Measurements from ENCODE around the gene PCK1. TPM values are rescaled to one million over a fixed set of nuclear protein-coding genes. Genes with fewer than 3 reads are reported as not detected.
A peak's percentile ranks its signal among the peaks of the same experiment; 100 is the strongest.

Gene PCK1
- total RNA-seq, 1 experiment from 2014 or later = not detected

DNA sequence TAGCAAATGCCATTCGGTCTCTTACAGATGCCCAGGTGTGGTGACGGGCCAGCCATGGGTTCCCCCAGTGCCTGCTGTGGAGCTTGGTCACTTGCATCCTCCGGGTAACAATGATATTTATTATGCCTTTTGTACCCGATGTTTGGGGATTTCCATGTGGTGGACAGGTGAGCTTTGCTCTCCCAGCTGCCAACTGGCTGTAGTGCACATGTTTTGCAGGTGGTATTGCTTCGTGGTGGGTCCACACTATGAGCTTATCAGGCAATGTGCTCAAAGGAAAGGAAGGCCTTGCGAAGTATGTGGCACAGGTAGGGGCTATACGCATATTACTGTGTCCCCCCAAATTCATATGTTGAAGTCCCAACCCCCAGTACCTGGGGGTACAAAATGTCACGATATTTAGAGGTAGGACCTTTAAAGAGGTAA, 31.7 kb upstream of the PCK1 start:
- ATAC-seq = no peak
- DNase-seq = no peak
- Histone ChIP-seq H3K9me2 (replicated peaks; ENCODE audit: low read length) (no peaks in the 10 kb centered on the region), H4K20me1 (ENCODE audit: low read length) (no peaks in the 10 kb centered on the region), H3K79me2 (ENCODE audit: low read length) (no peaks in the 10 kb centered on the region), H3K27me3 (ENCODE audit: low read length) (no peaks in the 10 kb centered on the region), H3K36me3 (ENCODE audit: low read depth, low read length) (no peaks in the 10 kb centered on the region), H3K9ac (ENCODE audit: low read length) (no peak overlapping the region), H3K27ac (ENCODE audit: low read length) (no peak overlapping the region), H3K4me1 (ENCODE audit: insufficient read depth, low read length) (no peaks in the 10 kb centered on the region), H3K4me3 (ENCODE audit: low read length) (no peak overlapping the region), H3K9me3 (ENCODE audit: low read length) (no peaks in the 10 kb centered on the region), H3F3A (ENCODE audit: low read length, unreplicated experiment) (no peaks in the 10 kb centered on the region), H3K4me2 (ENCODE audit: low read length) (no peak overlapping the region), H2AFZ (ENCODE audit: low read length) (no peak overlapping the region)
- TF ChIP-seq EZH2 (IDR thresholded peaks at IDR 0.05; ENCODE audit: low read length, unreplicated experiment) (no peak), EZH2phosphoT487 (IDR thresholded peaks at IDR 0.05; ENCODE audit: borderline replicate concordance, low read length) (no peak), CTCF (conservative IDR thresholded peaks at IDR 0.05; ENCODE audit: low read depth, low read length) (no peak)
- no TSS peak for BruUV-seq (replicated peaks)
- CTCF ChIA-PET = interaction anchor here (0.6 kb wide), 1 partner anchor 651 kb away, joined by 3 read pairs; no protein-coding TSS in a partner anchor
- POLR2A ChIA-PET (ENCODE audit: unreplicated experiment) = no interaction called here
- intact Hi-C loops (cut with micrococcal nuclease) = no loop called here

GRCh38 chr20:57529810-57530209, 31.1 kb upstream of the PCK1 start:
- BruUV-seq (replicated peaks) = no TSS peak
- H3K9me3 ChIP-seq (ENCODE audit: low read length) = no peaks in the 10 kb centered on the region
- peaks cover 3% of the 10 kb centered on the region for H3K27me3 ChIP-seq (ENCODE audit: low read length)
- H3K36me3 ChIP-seq (ENCODE audit: low read depth, low read length) = no peaks in the 10 kb centered on the region
- no peak overlapping the region for H3K4me2 ChIP-seq (ENCODE audit: low read length)
- intact Hi-C loops (cut with micrococcal nuclease) = no loop called here
- no peaks in the 10 kb centered on the region for H3K9me2 ChIP-seq (replicated peaks; ENCODE audit: low read length)
- no peak overlapping the region for H3K4me3 ChIP-seq (ENCODE audit: low read length)
- no peak overlapping the region for H3K9ac ChIP-seq (ENCODE audit: low read length)
- H4K20me1 ChIP-seq (ENCODE audit: low read length) = no peaks in the 10 kb centered on the region
- H3K27ac ChIP-seq (ENCODE audit: low read length) = no peak overlapping the region
- no peak for TF ChIP-seq CTCF (conservative IDR thresholded peaks at IDR 0.05; ENCODE audit: low read depth, low read length)
- no peak for TF ChIP-seq EZH2phosphoT487 (IDR thresholded peaks at IDR 0.05; ENCODE audit: borderline replicate concordance, low read length)
- no peak for TF ChIP-seq EZH2 (IDR thresholded peaks at IDR 0.05; ENCODE audit: low read length, unreplicated experiment)
- no peaks in the 10 kb centered on the region for H3K79me2 ChIP-seq (ENCODE audit: low read length)
- H3K4me1 ChIP-seq (ENCODE audit: insufficient read depth, low read length) = no peaks in the 10 kb centered on the region
- DNase-seq = no peak
- POLR2A ChIA-PET (ENCODE audit: unreplicated experiment) = no interaction called here
- no peak overlapping the region for H2AFZ ChIP-seq (ENCODE audit: low read length)
- ATAC-seq = no peak
- CTCF ChIA-PET = no interaction called here
- no peaks in the 10 kb centered on the region for H3F3A ChIP-seq (ENCODE audit: low read length, unreplicated experiment)

DNA sequence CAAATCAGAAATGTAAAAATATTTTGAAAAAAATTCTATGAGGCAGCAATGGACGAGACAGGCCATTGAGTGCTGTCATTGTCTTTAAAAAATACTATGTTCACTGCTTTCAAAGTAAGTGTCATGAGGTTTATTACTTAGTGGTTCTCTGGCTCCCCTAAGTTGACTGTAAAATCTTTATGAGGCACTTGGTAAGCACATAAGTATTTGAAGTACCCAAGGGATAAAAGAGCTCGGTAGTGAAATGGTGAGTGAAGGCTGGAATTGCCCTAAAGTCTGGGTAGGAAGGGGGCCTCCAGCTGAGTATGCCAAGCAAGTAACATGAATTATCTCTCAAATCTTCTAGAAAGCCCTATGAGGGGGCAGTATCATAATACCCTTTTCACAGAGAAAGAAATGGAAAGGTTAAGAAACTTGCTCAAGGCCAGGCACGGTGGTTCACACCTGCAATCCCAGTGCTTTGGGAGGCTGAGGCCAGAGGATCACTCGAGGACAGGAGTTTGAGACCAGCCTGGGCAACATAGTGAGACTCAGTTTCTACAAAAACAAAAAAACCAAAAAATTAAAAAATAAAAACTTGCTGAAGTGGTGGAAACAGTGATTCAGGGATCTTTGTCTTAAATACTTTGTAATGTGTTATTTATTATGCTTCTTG, 30.5 kb upstream of the PCK1 start:
- BruUV-seq (replicated peaks) = no TSS peak
- no peaks in the 10 kb centered on the region for H3K36me3 ChIP-seq (ENCODE audit: low read depth, low read length)
- peaks cover 9% of the 10 kb centered on the region for H3K27me3 ChIP-seq (ENCODE audit: low read length)
- no peak overlapping the region for H3K4me3 ChIP-seq (ENCODE audit: low read length)
- H3K9me2 ChIP-seq (replicated peaks; ENCODE audit: low read length) = no peaks in the 10 kb centered on the region
- H3K9me3 ChIP-seq (ENCODE audit: low read length) = no peaks in the 10 kb centered on the region
- TF ChIP-seq CTCF (conservative IDR thresholded peaks at IDR 0.05; ENCODE audit: low read depth, low read length) (no peak), EZH2 (IDR thresholded peaks at IDR 0.05; ENCODE audit: low read length, unreplicated experiment) (no peak), EZH2phosphoT487 (IDR thresholded peaks at IDR 0.05; ENCODE audit: borderline replicate concordance, low read length) (no peak)
- no peak overlapping the region for H2AFZ ChIP-seq (ENCODE audit: low read length)
- CTCF ChIA-PET = no interaction called here
- H3F3A ChIP-seq (ENCODE audit: low read length, unreplicated experiment) = no peaks in the 10 kb centered on the region
- no peak overlapping the region for H3K9ac ChIP-seq (ENCODE audit: low read length)
- no peak overlapping the region for H3K4me2 ChIP-seq (ENCODE audit: low read length)
- DNase-seq = peak; percentile 30
- no peaks in the 10 kb centered on the region for H4K20me1 ChIP-seq (ENCODE audit: low read length)
- peak; percentile 64 for ATAC-seq
- POLR2A ChIA-PET (ENCODE audit: unreplicated experiment) = no interaction called here
- H3K27ac ChIP-seq (ENCODE audit: low read length) = no peak overlapping the region
- intact Hi-C loops (cut with micrococcal nuclease) = no loop called here
- H3K79me2 ChIP-seq (ENCODE audit: low read length) = no peaks in the 10 kb centered on the region
- no peaks in the 10 kb centered on the region for H3K4me1 ChIP-seq (ENCODE audit: insufficient read depth, low read length)
